IPS DF 19.7 (cell line): ENCODE measurements around the gene PABPN1.
A peak's percentile ranks its signal among the peaks of the same experiment; 100 is the strongest.
"Not testable (repeated sequence)": the region's sequence is repeated elsewhere in the genome, so short reads cannot be mapped to it uniquely, and the experiment has no call there.

ENCODE experiments used
- DNase-seq: peaks from one replicate; pipeline ENCODE4 v3.0.0-alpha.2; 2013; ENCODE audit warnings: low read depth, low spot score

PABPN1 gene, protein sequence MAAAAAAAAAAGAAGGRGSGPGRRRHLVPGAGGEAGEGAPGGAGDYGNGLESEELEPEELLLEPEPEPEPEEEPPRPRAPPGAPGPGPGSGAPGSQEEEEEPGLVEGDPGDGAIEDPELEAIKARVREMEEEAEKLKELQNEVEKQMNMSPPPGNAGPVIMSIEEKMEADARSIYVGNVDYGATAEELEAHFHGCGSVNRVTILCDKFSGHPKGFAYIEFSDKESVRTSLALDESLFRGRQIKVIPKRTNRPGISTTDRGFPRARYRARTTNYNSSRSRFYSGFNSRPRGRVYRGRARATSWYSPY

GRCh38 chr14:23320584-23321571, at the start of gene PABPN1:
PABPN1 (plus strand) TSS chr14:23321457; CDS start chr14:23321470, 13 bp downstream.
- peak; percentile 99 for DNase-seq

GRCh38 chr14:23275412-23275811, 45.8 kb upstream of the PABPN1 start:
- no peak for DNase-seq

DNA sequence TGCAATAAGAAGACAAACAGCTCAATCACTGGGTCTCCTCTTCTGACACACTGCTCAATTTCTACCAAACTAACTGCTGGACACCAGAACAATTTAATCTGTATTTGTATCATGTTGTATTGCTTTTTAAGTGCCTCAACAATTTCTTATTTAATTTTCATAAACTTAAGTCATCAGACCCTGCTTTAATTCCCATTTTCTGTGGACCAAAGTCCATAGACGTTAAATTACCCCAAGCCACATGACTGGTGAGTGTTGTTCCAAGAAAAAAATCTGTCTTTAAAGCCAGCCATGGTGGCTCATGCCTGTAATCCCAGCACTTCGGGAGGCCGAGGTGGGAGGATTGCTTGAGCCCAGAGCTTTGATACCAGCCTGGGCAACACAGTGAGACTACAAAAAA, 44.1 kb upstream of the PABPN1 start:
- no peak for DNase-seq

DNA sequence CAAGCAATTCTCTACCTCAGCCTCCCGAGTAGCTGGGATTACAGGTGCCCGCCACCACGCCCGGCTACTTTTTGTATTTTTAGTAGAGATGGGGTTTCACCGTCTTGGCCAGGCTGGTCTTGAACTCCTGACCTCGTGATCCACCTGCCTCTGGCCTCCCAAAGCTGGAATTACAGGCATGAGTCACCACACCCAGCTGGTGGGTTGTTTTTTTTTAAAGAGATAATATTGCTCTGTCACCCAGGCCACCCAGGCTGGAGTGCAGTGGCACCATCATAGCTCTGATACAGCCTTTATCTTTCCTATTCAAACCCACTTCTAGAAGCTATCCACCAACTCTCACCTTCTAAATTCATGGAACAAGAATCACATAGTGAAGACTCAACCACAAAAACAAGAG, 43.3 kb upstream of the PABPN1 start:
- not testable (repeated sequence) for DNase-seq

GRCh38 chr14:23281247-23281646, 40.0 kb upstream of the PABPN1 start:
- DNase-seq: no peak

- DNase-seq: no peak
These were observed 36.4 kb upstream of the PABPN1 start for GRCh38 chr14:23284654-23285529.

DNA sequence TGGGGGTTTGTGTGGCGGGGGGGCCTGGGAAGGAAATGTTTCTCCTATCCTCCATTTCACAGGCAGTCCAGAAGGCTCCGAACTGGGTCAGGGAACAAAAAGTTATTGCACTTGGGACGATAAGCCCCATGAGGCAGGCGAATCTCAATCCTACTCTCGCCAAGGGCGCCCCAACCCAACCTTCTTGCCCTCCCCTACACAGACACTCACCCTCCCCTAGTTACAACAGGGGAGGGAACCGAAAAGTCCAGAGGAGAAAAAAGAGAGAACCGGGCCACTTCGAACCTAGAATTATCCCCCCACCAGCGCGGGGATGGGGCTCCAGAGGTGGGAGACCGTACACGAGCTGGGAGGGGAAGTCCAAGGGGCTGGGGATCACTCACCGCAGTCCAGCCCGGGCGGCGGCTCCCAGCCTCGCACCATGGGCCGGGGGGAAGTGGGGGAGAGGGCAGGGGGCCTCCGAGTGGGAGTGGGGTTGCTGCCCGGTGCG, 35.7 kb upstream of the PABPN1 start:
- no peak for DNase-seq

DNA sequence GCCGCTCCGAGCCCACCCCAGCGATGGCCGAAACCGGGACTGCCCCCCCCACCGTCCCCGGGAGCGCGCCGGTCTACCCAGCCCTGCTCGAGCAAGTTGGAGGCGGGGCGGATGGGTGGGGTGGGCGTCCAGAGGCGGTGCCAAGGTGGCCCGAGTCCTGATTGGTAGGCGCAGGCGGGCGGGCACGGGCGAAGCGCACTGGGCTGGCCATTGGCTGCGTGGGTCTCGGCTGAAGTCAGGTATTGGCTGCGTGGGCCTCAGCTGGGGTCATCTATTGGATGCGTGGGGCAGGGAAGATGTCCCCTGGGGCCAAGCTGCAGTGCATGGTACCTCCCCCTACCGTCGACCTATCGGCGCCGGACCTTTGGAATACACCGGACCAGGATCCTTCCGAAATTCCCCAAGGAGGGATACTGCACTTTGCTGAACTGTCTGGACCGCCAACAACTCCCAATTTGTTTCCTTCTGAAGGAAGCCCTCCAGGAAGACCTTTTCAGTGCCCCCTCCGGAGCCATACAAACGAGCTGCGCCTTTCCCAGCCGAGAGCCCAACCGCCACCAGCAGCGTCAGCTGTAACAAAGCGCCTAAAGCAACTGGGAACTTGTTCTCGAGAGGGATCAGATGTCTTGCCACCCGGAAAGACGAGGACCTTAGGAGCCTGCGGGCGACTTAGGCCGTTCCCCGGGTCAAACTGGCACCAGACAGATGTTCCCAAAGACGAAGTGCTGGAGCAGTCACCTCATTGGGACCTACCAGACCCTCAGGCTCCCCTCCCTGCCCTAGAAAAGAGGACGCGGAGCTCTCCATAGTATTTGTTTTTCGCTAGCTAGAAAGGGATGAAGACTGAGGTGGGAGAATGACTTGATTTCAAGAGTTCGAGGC, 35.0 kb upstream of the PABPN1 start, which contains the start of gene HOMEZ:
HOMEZ (minus strand) TSS at position 113 of the 882 bp plus-strand sequence. CDS start 180 bp downstream, outside the sequence.
- peak; percentile 87 for DNase-seq

DNA sequence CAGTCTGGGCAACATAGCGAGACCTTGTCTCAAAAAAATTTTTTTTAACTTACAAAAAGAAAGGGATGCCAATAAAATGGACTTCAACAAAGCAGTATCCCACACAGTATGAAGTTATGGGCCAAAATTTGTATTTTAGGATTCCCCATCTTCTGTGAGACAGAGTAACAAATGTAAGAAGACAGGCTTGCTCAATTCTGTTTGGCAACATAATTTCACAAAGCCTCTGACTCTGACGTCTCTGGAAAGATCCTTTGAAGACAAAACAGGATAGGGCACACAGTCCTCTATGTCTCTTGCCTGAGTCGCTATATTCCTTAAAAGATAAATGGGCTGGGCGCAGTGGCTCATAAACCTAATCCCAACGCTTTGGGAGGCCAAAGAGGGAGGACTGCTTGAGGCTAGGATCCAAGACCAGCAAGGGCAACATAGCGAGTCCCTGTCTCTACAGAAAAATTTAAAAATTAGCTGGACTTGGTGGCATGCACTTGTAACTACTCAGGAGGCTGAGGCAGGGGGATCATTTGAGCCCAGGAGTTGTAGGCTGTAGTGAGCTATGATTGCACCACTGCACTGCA, 34.3 kb upstream of the PABPN1 start:
- no peak for DNase-seq

- DNase-seq: no peak
These were observed 26.3 kb upstream of the PABPN1 start for GRCh38 chr14:23294734-23295561.

DNA sequence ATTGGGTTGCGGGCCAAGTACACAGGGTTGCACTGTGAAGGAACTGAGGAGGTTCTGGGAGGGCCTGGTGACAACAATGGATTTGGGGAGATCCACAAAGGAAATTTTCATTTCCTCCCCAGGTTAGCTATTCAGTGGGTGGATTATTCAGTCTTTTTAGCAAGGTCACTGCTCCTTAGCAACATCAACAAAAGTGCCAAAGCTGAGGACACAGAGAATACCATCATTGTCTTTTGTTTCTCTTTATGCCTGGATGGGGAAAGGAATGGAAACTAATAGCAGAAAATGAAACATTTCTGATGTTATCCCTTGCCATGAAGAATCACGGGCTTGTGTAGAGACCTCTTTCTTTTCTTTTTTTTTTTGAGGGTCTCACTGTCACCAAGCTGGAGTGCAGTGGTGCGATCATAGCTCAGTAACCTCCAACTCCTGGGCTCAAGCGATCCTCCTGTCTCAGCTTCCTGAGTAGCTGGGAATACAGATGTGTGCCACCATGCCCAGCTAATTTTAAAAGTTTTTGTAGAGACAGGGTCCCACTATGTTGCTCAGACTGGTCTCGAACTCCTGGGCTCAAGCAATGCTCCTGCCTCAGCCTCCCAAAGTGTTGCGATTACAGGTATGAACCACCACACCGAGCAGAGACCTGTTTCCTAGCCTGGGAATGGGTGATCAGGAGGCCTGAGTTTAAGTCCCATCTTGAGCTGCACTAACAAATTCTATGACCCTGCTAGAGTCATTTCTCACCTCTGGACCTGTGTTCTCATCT, 25.1 kb upstream of the PABPN1 start:
- DNase-seq: no peak

- no peak for DNase-seq
These were observed 24.2 kb upstream of the PABPN1 start for GRCh38 chr14:23297096-23297495.

- no peak for DNase-seq
These were observed 23.5 kb upstream of the PABPN1 start for GRCh38 chr14:23297611-23298277.

DNA sequence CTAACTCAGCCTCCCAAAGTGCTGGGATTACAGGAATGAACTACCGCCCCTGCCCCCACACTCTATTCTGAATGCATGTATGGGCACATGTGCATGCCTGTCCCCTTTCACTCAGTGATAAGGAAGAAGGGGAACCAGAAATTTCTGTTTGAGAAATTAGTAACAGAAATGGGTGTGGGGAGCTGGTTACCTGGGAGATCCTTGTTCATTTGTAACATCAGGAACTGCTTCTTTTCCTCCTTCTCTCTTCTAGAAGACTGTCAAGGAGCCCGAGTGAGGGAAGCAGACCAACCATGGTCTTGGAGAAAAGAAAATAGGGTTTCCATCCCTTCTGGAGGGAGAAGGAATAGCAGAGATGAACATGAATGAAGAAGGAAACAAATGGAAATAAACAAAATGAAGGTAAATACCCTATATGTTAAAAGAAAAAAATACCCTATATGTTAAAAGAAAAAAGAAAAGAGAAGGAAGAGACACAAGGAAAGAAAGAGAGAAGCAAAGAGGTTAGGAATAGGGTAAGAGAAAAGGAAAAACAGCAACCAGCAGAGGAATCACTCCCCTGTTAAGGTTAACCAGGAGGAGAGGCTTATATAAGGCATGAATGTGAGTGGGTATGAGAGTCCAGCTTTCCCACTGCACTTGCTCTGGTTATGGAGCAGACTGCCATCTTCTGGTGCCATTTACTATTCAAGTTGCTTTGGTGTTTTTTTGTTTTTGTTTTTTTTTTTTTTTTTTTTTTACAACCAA, 21.9 kb upstream of the PABPN1 start:
- DNase-seq: no peak

- no peak for DNase-seq
These were observed 21.1 kb upstream of the PABPN1 start for GRCh38 chr14:23299986-23300686.

DNA sequence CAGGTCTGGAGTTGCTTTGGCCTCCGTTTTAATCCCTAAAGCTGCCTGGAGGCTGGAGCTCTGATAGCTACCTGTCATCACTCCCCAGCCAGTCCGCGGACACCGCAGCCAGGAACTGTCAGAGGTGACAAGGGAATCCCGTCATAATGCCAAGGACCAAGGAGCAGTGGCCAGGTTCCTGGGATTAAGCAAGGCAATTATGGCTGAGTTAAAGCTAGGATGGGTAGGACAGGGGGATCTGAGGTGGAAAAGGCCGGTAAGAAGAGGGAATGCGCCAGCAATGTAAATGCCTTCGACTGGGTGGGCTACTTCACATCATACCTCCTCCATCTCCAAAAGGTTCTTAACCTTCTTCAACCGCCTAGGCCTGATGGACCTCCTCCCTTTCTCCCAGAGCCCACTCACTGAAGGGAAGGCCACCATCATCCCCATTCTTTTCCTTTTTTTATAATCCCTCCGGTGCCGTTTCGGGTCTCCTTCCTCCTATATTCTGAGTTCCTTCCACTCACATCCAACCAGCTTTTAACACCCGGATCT, 20.5 kb upstream of the PABPN1 start:
- DNase-seq: no peak
